HCT116 (cell line): ENCODE measurements around the gene MYO7B. TPM values are rescaled to one million over a fixed set of nuclear protein-coding genes. Genes with fewer than 3 reads are reported as not detected.
"Not testable (repeated sequence)": the region's sequence is repeated elsewhere in the genome, so short reads cannot be mapped to it uniquely, and the experiment has no call there.

Experiments used
- ATAC-seq: fragments of 200-7000 bp; cut with Tn5 transposase; 2 replicates; pipeline ENCODE4 v1.9.1; 2020; ENCODE audit warnings: mild to moderate bottlenecking, moderate library complexity
- BruUV-seq: library from RNA; stranded (reverse); fragments of 400-500 nt; replicated peaks from 2 replicates; lab custom pipeline; 2021; lab: Mats Ljungman, UMichigan
- CTCF ChIA-PET: fragments of 300-600 bp; sonication (Branson Sonifier 250); formaldehyde crosslinking; loops from one replicate; lab custom pipeline; 2021; ENCODE audit warnings: antibody characterized with exemption; lab: Charles Lee
- POLR2A ChIA-PET: fragments of 300-600, 350-600 bp; sonication (Branson Sonifier 250); formaldehyde crosslinking; loops from one replicate; lab custom pipeline; 2021; ENCODE audit warnings: antibody characterized with exemption; lab: Charles Lee
- RAD21 ChIA-PET, 2 experiments: fragments of 300-600 bp; sonication (Branson Sonifier 250); formaldehyde crosslinking; loops; one replicate each; lab custom pipeline; 2023; ENCODE audit warnings: low total read pairs in 2 of 2; ENCODE audit not compliant: uncharacterized antibody in 2 of 2, unreplicated experiment in 2 of 2, low non-redundant PET in 1 of 2; lab: Charles Lee
- DNase-seq: peaks from one replicate; pipeline ENCODE4 v3.0.0-alpha.2; 2010; ENCODE audit warnings: low read depth, low spot score
- H2AFZ ChIP-seq: fragments of 200-600 bp; shearing (Covaris generic), sonication (generic); 2 replicates; pipeline ENCODE4 v1.6.1; 2017; ENCODE audit warnings: low read depth, mixed run types, mixed read lengths, antibody characterized with exemption, low read length; ENCODE audit not compliant: poor library complexity, severe bottlenecking
- H3K27ac ChIP-seq: 2 replicates; pipeline ENCODE4 v1.5.1; 2012; ENCODE audit warnings: low read depth, low read length
- H3K27me3 ChIP-seq: fragments of 200-600 bp; sonication (generic); 2 replicates; pipeline ENCODE4 v1.6.1; 2016; ENCODE audit warnings: mixed run types, low read length, mixed read lengths; ENCODE audit not compliant: insufficient read depth
- H3K36me3 ChIP-seq, 2 experiments: fragments of 200-500 bp in 1 of 2; fragments of 200-600 bp in 1 of 2; sonication (Bioruptor generic) in 1 of 2; sonication (generic) in 1 of 2; 2 replicates each; pipeline versions ENCODE4 v1.5.1 to v1.6.1; 2014 to 2016; ENCODE audit warnings: low read length in 2 of 2, inconsistent platforms in 1 of 2, mixed read lengths in 1 of 2, mixed run types in 1 of 2; ENCODE audit not compliant: insufficient read depth in 2 of 2, control insufficient read depth in 1 of 2
- H3K4me1 ChIP-seq, 2 experiments: fragments of 200-600 bp in 1 of 2; sonication (generic) in 1 of 2; 2 replicates each; pipeline versions ENCODE4 v1.5.1 to v1.6.1; 2012 to 2017; ENCODE audit warnings: low read length in 2 of 2, inconsistent platforms in 1 of 2, mild to moderate bottlenecking in 1 of 2, mixed read lengths in 1 of 2, mixed run types in 1 of 2, moderate library complexity in 1 of 2; ENCODE audit not compliant: insufficient read depth in 2 of 2, control insufficient read depth in 1 of 2
- H3K4me2 ChIP-seq: fragments of 200-600 bp; sonication (generic); 2 replicates; pipeline ENCODE4 v1.6.1; 2017; ENCODE audit warnings: mixed run types, low read length, mixed read lengths
- H3K4me3 ChIP-seq, 2 experiments: fragments of 200-600 bp in 1 of 2; sonication (generic) in 1 of 2; replicated peaks in 1 of 2; 2 replicates each; pipeline ENCODE4 v1.5.1; 2011 to 2016; ENCODE audit warnings: low read length in 2 of 2, control low read depth in 1 of 2, low read depth in 1 of 2, mild to moderate bottlenecking in 1 of 2, mixed read lengths in 1 of 2, mixed run types in 1 of 2
- H3K79me2 ChIP-seq: fragments of 200-600 bp; sonication (generic); 2 replicates; pipeline ENCODE4 v1.6.1; 2017; ENCODE audit warnings: mild to moderate bottlenecking, mixed run types, low read length, moderate library complexity, mixed read lengths; ENCODE audit not compliant: insufficient read depth
- H3K9ac ChIP-seq: fragments of 200-600 bp; sonication (generic); 2 replicates; pipeline ENCODE4 v1.6.1; 2016; ENCODE audit warnings: low read length, mixed read lengths
- H3K9me2 ChIP-seq: fragments of 200-600 bp; sonication (generic), shearing (Covaris generic); 2 replicates; pipeline ENCODE4 v1.6.1; 2017; ENCODE audit warnings: mixed run types, mild to moderate bottlenecking, moderate library complexity; ENCODE audit not compliant: insufficient read depth
- H3K9me3 ChIP-seq, 2 experiments: fragments of 200-500 bp in 1 of 2; fragments of 200-600 bp in 1 of 2; sonication (Bioruptor generic) in 1 of 2; sonication (generic) in 1 of 2; 2 replicates each; pipeline ENCODE4 v1.6.1; 2014 to 2017; ENCODE audit warnings: low read length in 2 of 2, mixed read lengths in 2 of 2, inconsistent platforms in 1 of 2, low read depth in 1 of 2, mild to moderate bottlenecking in 1 of 2, mixed run types in 1 of 2, moderate library complexity in 1 of 2; ENCODE audit not compliant: control insufficient read depth in 1 of 2, insufficient read depth in 1 of 2
- H4K20me1 ChIP-seq: fragments of 200-600 bp; sonication (generic), shearing (Covaris generic); 2 replicates; pipeline ENCODE4 v1.6.1; 2017; ENCODE audit warnings: mixed run types, mild to moderate bottlenecking, moderate library complexity; ENCODE audit not compliant: insufficient read depth
- ATF3 ChIP-seq: IDR thresholded peaks from 2 replicates; pipeline ENCODE4 v1.6.1; 2012
- CBX3 ChIP-seq: IDR thresholded peaks from 2 replicates; pipeline ENCODE4 v1.6.1; 2012; ENCODE audit warnings: low read depth
- CEBPB ChIP-seq: IDR thresholded peaks from 2 replicates; pipeline ENCODE4 v1.6.1; 2012; ENCODE audit warnings: low read depth
- EZH2 ChIP-seq: fragments of 200-600 bp; sonication (generic); IDR thresholded peaks from 2 replicates; pipeline ENCODE4 v1.6.1; 2017; ENCODE audit warnings: antibody characterized with exemption, mixed run types
- EZH2phosphoT487 ChIP-seq: fragments of 200-600 bp; IDR thresholded peaks from 2 replicates; pipeline ENCODE4 v1.6.1; 2018; ENCODE audit warnings: antibody characterized with exemption, borderline replicate concordance
- JUND ChIP-seq: IDR thresholded peaks from 2 replicates; pipeline ENCODE4 v1.6.1; 2012
- POLR2AphosphoS5 ChIP-seq: IDR thresholded peaks from 2 replicates; pipeline ENCODE4 v1.6.1; 2011; ENCODE audit warnings: mild to moderate bottlenecking, low read depth, low read length, moderate library complexity
- SIN3A ChIP-seq: IDR thresholded peaks from 2 replicates; pipeline ENCODE4 v1.6.1; 2012; ENCODE audit warnings: low read depth
- SRF ChIP-seq: IDR thresholded peaks from 2 replicates; pipeline ENCODE4 v1.6.1; 2012; ENCODE audit warnings: low read depth
- TCF7L2 ChIP-seq: IDR thresholded peaks from 2 replicates; pipeline ENCODE4 v1.7.0; 2011; ENCODE audit warnings: borderline replicate concordance, inconsistent platforms; ENCODE audit not compliant: insufficient read depth, insufficient read length; ENCODE audit errors: extremely low read depth
- YY1 ChIP-seq: IDR thresholded peaks from 2 replicates; pipeline ENCODE4 v1.6.1; 2011; ENCODE audit warnings: low read length, low read depth, moderate library complexity, mild to moderate bottlenecking; ENCODE audit not compliant: insufficient replicate concordance; ENCODE audit errors: extremely low read depth
- ZBTB33 ChIP-seq: IDR thresholded peaks from 2 replicates; pipeline ENCODE4 v1.6.1; 2011; ENCODE audit warnings: mild to moderate bottlenecking, low read length, moderate library complexity; ENCODE audit not compliant: insufficient replicate concordance; ENCODE audit errors: extremely low read depth
- ZNF274 ChIP-seq: fragments of 200-500 bp; sonication (Bioruptor generic); IDR thresholded peaks from 2 replicates; pipeline ENCODE4 v1.6.1; 2014; ENCODE audit warnings: mild to moderate bottlenecking, low read depth, low read length, inconsistent platforms
- intact Hi-C: fragments of 100-400 bp; cut with micrococcal nuclease; formaldehyde crosslinking; loops from 2 replicates; pipeline ENCODE4 v1.10.0; 2022
- total RNA-seq: library from RNA; stranded (reverse); gene quantifications from one replicate; pipeline ENCODE4 v1.2.1, GENCODE V29; 2021; ENCODE audit not compliant: unreplicated experiment

Gene MYO7B
- total RNA-seq, 1 experiment from 2014 or later = 0.07 TPM

DNA sequence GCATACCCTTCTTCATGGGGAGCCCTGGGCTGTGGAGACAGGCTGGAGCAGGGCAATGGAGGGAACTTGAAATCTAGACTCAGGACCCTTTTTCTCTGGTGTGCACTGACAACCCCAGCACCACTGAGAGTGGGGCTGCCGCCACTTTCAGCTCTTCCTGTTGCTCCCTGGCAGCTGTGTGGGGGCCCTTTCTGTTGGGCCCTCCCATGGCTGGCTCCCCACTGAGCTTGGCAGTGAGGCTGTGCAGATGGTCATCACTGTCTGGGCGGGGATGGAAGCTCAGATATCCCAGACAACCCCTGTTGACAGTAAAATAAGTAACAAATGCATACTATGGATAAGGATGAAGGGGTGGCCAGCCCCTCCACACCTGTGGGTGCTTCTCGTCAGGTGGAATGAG lies 6.7 kb downstream of the MYO7B start:
- no peaks in the 10 kb centered on the region for H4K20me1 ChIP-seq
- DNase-seq (no peak), ATAC-seq (no peak)
- ChIA-PET CTCF (no interaction called here), RAD21 (no interaction called here), POLR2A (no interaction called here)
- no peak overlapping the region for H3K4me2 ChIP-seq
- no peaks in the 10 kb centered on the region for H3K4me1 ChIP-seq
- no peaks in the 10 kb centered on the region for H3K9me2 ChIP-seq
- no peaks in the 10 kb centered on the region for H3K36me3 ChIP-seq
- no peaks in the 10 kb centered on the region for H3K79me2 ChIP-seq
- H3K4me3 ChIP-seq = no peak overlapping the region
- no TSS peak for BruUV-seq
- H3K9ac ChIP-seq = no peak overlapping the region
- H3K27ac ChIP-seq = no peak overlapping the region
- H3K9me3 ChIP-seq = no peaks in the 10 kb centered on the region
- H3K27me3 ChIP-seq = peaks cover 12% of the 10 kb centered on the region
- no peak overlapping the region for H2AFZ ChIP-seq
- TF ChIP-seq ATF3 (no peak), ZBTB33 (no peak), SIN3A (no peak), EZH2 (no peak), SRF (no peak), ZNF274 (no peak), JUND (no peak), YY1 (no peak), CEBPB (no peak), CBX3 (no peak), TCF7L2 (no peak), EZH2phosphoT487 (no peak), POLR2AphosphoS5 (no peak)
- intact Hi-C loops = no loop called here

GRCh38 chr2:127543013-127543501 lies 7.6 kb downstream of the MYO7B start:
- H3K9ac ChIP-seq, H2AFZ ChIP-seq, H3K36me3 ChIP-seq, BruUV-seq, CTCF ChIA-PET, POLR2A ChIA-PET, H4K20me1 ChIP-seq, DNase-seq, H3K4me1 ChIP-seq, H3K4me3 ChIP-seq, ATAC-seq, H3K9me3 ChIP-seq, H3K79me2 ChIP-seq, H3K9me2 ChIP-seq, H3K4me2 ChIP-seq, H3K27ac ChIP-seq, RAD21 ChIA-PET, intact Hi-C loops: not testable (repeated sequence)
- H3K27me3 ChIP-seq = peaks cover 20% of the 10 kb centered on the region
